Left ventricle myocardium inferior (tissue), 1 donor: ENCODE measurements around the gene CLSTN1. TPM values are rescaled to one million over a fixed set of nuclear protein-coding genes. Genes with fewer than 3 reads are reported as not detected.

Experiments
- DNase-seq: peaks from one replicate; pipeline ENCODE4 v3.0.0-alpha.2; 2020
- H3K27ac ChIP-seq: fragments of 200-600 bp; replicated peaks from 2 replicates; pipeline ENCODE4 v1.8.0; 2021
- H3K27me3 ChIP-seq: fragments of 200-600 bp; 2 replicates; pipeline ENCODE4 v1.8.0; 2021; ENCODE audit warnings: low read depth
- H3K36me3 ChIP-seq: fragments of 200-600 bp; 2 replicates; pipeline ENCODE4 v1.8.0; 2021
- H3K4me1 ChIP-seq: fragments of 200-600 bp; 2 replicates; pipeline ENCODE4 v1.8.0; 2021
- H3K4me3 ChIP-seq: fragments of 200-600 bp; 2 replicates; pipeline ENCODE4 v1.8.0; 2021; ENCODE audit warnings: mild to moderate bottlenecking, moderate library complexity
- H3K9me3 ChIP-seq: fragments of 200-600 bp; replicated peaks from 2 replicates; pipeline ENCODE4 v1.8.0; 2021
- CTCF ChIP-seq: fragments of 200-600 bp; IDR thresholded peaks from 2 replicates; pipeline ENCODE4 v1.8.0; 2021; ENCODE audit warnings: antibody characterized with exemption, mild to moderate bottlenecking, borderline replicate concordance
- intact Hi-C: fragments of 100-400 bp; cut with micrococcal nuclease; formaldehyde crosslinking; loops from one replicate; pipeline ENCODE4 v1.11.0; 2022
- total RNA-seq: library from RNA; stranded (reverse); fragmentation: NEBNext Ultra II Directional; extraction: Animal tissue kit (Norgen Biotek cat#: 25700); gene quantifications from one replicate; pipeline ENCODE4 v1.2.1, GENCODE V29; 2021
- donor health status: DM: no; HTN: yes; CAD: no; lungs with severe emphysema.

Gene CLSTN1
- total RNA-seq, 1 donor from 2014 or later, result 63.5 TPM

- DNase-seq, result no peak
- no peaks in the 10 kb centered on the region for H3K27me3 ChIP-seq
- H3K36me3 ChIP-seq, result peaks cover 100% of the 10 kb centered on the region
- no peaks in the 10 kb centered on the region for H3K9me3 ChIP-seq
- intact Hi-C loops, result no loop called here
- no peak overlapping the region for H3K4me3 ChIP-seq
- no peak overlapping the region for H3K27ac ChIP-seq
- TF ChIP-seq CTCF, result no peak
- H3K4me1 ChIP-seq, result no peaks in the 10 kb centered on the region
These were observed 86.7 kb downstream of the CLSTN1 start for GRCh38 chr1:9737057-9737456.

DNA sequence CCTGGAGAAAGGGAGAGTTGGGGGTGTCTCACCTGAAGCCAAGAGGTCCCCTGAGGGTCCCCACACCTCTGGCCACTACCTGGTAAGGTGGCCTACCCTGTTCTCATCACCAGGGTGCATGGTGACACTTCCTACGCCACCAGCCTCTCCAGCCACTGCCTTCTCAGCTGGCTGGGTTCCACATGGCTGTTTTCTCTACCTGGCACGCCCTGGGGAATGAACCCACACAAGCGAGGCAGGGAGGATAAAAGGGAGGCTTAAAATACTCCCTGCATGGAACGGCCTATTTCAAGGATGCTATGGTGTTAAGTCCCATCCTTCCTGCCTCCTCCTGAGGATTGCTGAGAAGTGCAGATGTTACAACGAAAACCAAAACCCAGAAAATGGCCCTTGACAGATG, 87.5 kb downstream of the CLSTN1 start:
- TF ChIP-seq CTCF, result no peak
- no peak for DNase-seq
- intact Hi-C loops, result no loop called here

DNA sequence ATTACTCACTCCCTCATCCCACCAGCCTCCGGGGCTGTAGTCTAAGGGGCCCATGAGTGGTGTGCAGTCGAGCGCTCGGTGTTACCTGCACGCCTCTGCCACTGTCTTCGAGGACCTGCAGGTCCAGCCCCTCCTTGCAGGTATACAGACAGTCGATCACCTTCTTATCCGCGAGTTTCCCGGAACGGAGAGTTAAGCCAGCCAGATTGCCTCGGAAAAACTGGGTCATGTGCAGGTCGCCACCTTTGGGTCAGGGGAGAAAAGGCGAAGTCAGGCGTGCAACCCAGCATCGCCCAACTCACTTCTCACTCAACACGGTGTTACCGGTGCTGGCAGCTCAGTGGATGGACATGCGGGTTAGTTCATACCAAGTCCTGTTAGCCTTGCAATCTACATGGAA, 88.0 kb downstream of the CLSTN1 start:
- intact Hi-C loops, result no loop called here
- peaks cover 100% of the 10 kb centered on the region for H3K36me3 ChIP-seq

More for the DNA sequence above, 87.5 kb downstream of the CLSTN1 start:
- peaks cover 100% of the 10 kb centered on the region for H3K36me3 ChIP-seq
- no peaks in the 10 kb centered on the region for H3K9me3 ChIP-seq
- no peak overlapping the region for H3K27ac ChIP-seq
- no peaks in the 10 kb centered on the region for H3K4me1 ChIP-seq
- no peak overlapping the region for H3K4me3 ChIP-seq
- H3K27me3 ChIP-seq, result no peaks in the 10 kb centered on the region

GRCh38 chr1:9733160-9733789, 90.5 kb downstream of the CLSTN1 start:
- intact Hi-C loops, result no loop called here
- peaks cover 100% of the 10 kb centered on the region for H3K36me3 ChIP-seq
- H3K9me3 ChIP-seq, result no peaks in the 10 kb centered on the region
- H3K4me1 ChIP-seq, result no peaks in the 10 kb centered on the region
- H3K27me3 ChIP-seq, result no peaks in the 10 kb centered on the region
- H3K4me3 ChIP-seq, result no peak overlapping the region
- H3K27ac ChIP-seq, result no peak overlapping the region
- no peak for TF ChIP-seq CTCF
- no peak for DNase-seq

More for the DNA sequence above, 88.0 kb downstream of the CLSTN1 start:
- no peaks in the 10 kb centered on the region for H3K27me3 ChIP-seq
- H3K27ac ChIP-seq, result no peak overlapping the region
- TF ChIP-seq CTCF, result no peak
- H3K9me3 ChIP-seq, result no peaks in the 10 kb centered on the region
- H3K4me1 ChIP-seq, result no peaks in the 10 kb centered on the region
- DNase-seq, result no peak
- no peak overlapping the region for H3K4me3 ChIP-seq

DNA sequence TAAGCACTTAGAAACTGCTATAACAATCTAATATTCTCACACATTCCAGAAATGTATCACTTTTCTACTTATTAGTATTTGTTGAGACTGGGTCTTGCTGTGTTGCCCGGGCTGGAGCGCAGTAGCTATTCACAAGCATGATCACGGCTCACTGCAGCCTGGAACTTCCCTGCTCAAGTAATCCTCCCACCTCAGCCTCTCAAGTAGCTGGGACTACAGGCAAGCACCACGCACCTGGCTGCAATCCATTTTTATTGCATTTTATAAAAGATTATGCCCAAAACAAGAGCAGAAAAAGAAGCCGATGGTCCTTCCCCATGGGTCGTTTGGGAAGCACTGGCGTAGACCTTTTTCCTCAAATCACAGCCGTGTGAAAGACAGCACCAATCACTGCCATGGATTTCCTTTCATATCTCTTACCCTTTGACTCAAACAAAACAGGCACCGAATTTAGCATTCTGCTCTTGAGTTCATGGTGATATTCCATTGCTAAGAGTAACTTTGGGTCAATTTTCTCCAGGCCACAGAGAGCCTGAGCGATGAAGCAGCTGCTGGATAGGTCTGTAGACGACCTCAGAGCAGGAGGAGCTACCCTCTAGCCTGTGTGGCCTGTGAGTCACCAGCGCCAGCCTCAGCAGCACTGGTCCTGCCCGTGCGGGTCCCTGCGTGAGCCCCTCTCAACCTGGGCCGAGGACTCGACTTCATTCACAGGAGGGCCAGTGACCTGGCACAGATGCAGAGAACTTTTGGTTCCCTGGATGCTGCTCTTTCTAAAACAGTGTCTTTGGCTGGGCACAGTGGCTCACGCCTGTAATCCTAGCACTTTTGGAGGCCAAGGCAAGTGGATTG, 91.4 kb downstream of the CLSTN1 start:
- TF ChIP-seq CTCF, result no peak
- Histone ChIP-seq H3K4me1 (no peaks in the 10 kb centered on the region), H3K36me3 (peaks cover 94% of the 10 kb centered on the region), H3K4me3 (no peak overlapping the region), H3K9me3 (no peaks in the 10 kb centered on the region), H3K27ac (no peak overlapping the region), H3K27me3 (no peaks in the 10 kb centered on the region)
- intact Hi-C loops, result no loop called here
- no peak for DNase-seq
